GM20000 (cell line): ENCODE results near the gene FRMD5.

Experiments
- DNase-seq: peaks from one replicate; pipeline ENCODE4 v3.0.0; 2012; ENCODE audit warnings: low spot score
- CTCF ChIP-seq: IDR thresholded peaks from 2 replicates; pipeline ENCODE4 v1.5.1; 2012; ENCODE audit warnings: mild to moderate bottlenecking, control low read depth; ENCODE audit errors: extremely low read depth, missing control alignments

Gene FRMD5

GRCh38 chr15:44193651-44194322 is 1.3 kb downstream of the FRMD5 start:
- peak; percentile 18 for DNase-seq
- TF ChIP-seq CTCF: no peak

GRCh38 chr15:44188795-44189194 is 6.3 kb downstream of the FRMD5 start:
- no peak for DNase-seq
- no peak for TF ChIP-seq CTCF

DNA sequence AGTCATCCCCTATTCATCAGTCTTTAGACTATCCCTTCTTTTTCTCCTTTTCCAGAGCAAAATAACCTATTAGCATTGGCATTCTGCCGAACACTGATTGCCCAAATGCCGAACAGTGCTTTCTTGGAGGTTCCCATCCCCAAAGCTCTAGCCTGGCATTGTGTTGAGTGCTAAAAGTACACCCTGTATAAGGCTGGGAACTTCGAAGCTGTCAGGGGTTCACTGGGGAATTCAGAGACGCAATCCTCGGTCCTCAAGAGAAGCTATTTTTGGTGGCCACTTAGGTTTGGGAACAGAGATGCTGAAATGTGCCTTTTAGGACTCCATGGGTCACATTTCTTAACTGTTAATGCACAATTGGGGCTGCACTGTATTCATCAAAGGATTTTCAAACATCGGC is 8.4 kb downstream of the FRMD5 start:
- DNase-seq: no peak
- TF ChIP-seq CTCF: no peak

DNA sequence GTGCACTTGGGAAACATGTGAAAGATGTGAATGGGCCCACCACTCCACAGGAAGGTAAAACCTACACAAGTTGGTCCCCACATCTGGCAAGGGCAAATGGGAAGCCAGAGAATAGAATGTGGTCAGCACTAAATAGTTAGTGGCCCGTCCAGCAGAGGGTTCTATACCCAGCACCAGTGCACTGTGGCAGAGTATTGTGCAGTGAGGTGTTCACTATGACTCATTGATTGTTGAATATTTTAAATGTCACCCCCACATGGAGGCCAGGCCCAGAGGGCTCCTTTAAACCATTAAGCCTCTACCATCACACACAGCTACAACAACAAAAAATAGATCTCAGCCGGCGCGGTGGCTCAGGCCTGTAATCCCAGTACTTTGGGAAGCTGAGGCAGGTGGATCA is 11.7 kb downstream of the FRMD5 start:
- TF ChIP-seq CTCF: no peak
- no peak for DNase-seq

GRCh38 chr15:44181410-44181809 is 13.7 kb downstream of the FRMD5 start:
- no peak for TF ChIP-seq CTCF
- no peak for DNase-seq

GRCh38 chr15:44177139-44177538 is 17.9 kb downstream of the FRMD5 start:
- no peak for DNase-seq
- no peak for TF ChIP-seq CTCF

DNA sequence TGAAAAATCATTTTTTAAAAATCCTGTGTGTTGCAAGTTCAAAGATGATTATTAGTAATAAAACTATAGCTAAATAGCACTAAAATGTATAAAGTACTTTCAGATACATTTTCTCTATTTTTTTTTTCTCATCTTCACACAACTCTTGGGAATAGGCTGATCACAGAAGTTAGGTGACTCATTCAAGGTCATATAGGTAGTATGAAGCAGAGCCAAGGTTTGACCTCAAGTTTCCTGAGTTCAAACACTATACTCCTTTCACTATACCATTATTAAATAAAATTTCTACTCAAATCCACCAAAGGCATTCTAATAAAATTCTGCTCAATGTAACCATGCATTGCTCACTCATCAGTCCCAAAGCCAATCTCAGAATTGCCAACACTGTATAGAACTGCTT is 21.3 kb downstream of the FRMD5 start:
- no peak for TF ChIP-seq CTCF

More for the DNA sequence above, 21.3 kb downstream of the FRMD5 start:
- no peak for DNase-seq
